PC-3 (cell line): Measurements from ENCODE around the gene KCNQ1. TPM values are rescaled to one million over a fixed set of nuclear protein-coding genes. Genes with fewer than 3 reads are reported as not detected.

Experiments
- ATAC-seq: fragments of 200-7000 bp; cut with Tn5 transposase; 2 replicates; pipeline ENCODE4 v1.9.1; 2020; ENCODE audit warnings: mild to moderate bottlenecking, moderate library complexity
- BruUV-seq: library from RNA; stranded (reverse); fragments of 400-500 nt; replicated peaks from 2 replicates; lab custom pipeline; 2021; lab: Mats Ljungman, UMichigan
- CTCF ChIA-PET: fragments of 300-600 bp; sonication (Branson Sonifier 250); formaldehyde crosslinking; loops from one replicate; lab custom pipeline; 2022; ENCODE audit warnings: antibody characterized with exemption; lab: Charles Lee
- POLR2A ChIA-PET: fragments of 300-600 bp; sonication (Branson Sonifier 250); formaldehyde crosslinking; loops from one replicate; lab custom pipeline; 2022; ENCODE audit warnings: antibody characterized with exemption; ENCODE audit not compliant: unreplicated experiment; lab: Charles Lee
- DNase-seq: peaks from one replicate; pipeline ENCODE4 v3.0.0-alpha.2; 2015
- H2AFZ ChIP-seq: fragments of 300-600 bp; sonication (generic); 2 replicates; pipeline ENCODE4 v1.6.0; 2016; ENCODE audit warnings: antibody characterized with exemption, low read length
- H3F3A ChIP-seq: fragments of 300-600 bp; sonication (generic); one replicate; pipeline ENCODE4 v1.6.0; 2017; ENCODE audit warnings: antibody characterized with exemption, low read length, control low read depth, mild to moderate bottlenecking; ENCODE audit not compliant: unreplicated experiment
- H3K27ac ChIP-seq: fragments of 300-600 bp; sonication (generic); 2 replicates; pipeline ENCODE4 v1.5.1; 2016; ENCODE audit warnings: mild to moderate bottlenecking, low read length
- H3K27me3 ChIP-seq: fragments of 300-600 bp; sonication (generic); 2 replicates; pipeline ENCODE4 v1.6.1; 2016; ENCODE audit warnings: low read length, mixed read lengths
- H3K36me3 ChIP-seq: fragments of 300-600 bp; sonication (generic); 2 replicates; pipeline ENCODE4 v1.6.1; 2016; ENCODE audit warnings: low read depth, mixed run types, low read length, mixed read lengths
- H3K4me1 ChIP-seq: fragments of 300-600 bp; sonication (generic); 2 replicates; pipeline ENCODE4 v1.5.1; 2016; ENCODE audit warnings: low read length; ENCODE audit not compliant: insufficient read depth
- H3K4me2 ChIP-seq: fragments of 300-600 bp; sonication (generic); 2 replicates; pipeline ENCODE4 v1.6.0; 2016; ENCODE audit warnings: low read length
- H3K4me3 ChIP-seq: fragments of 300-600 bp; sonication (generic); 2 replicates; pipeline ENCODE4 v1.5.1; 2016; ENCODE audit warnings: mild to moderate bottlenecking, low read length, mixed read lengths
- H3K79me2 ChIP-seq: fragments of 300-600 bp; sonication (generic); 2 replicates; pipeline ENCODE4 v1.6.1; 2017; ENCODE audit warnings: low read length, mixed read lengths
- H3K9ac ChIP-seq: fragments of 300-600 bp; sonication (generic); 2 replicates; pipeline ENCODE4 v1.6.0; 2016; ENCODE audit warnings: mild to moderate bottlenecking, low read length
- H3K9me2 ChIP-seq: fragments of 300-600 bp; sonication (generic); replicated peaks from 2 replicates; pipeline ENCODE4 v1.6.1; 2016; ENCODE audit warnings: mixed run types, low read length, mixed read lengths
- H3K9me3 ChIP-seq: fragments of 300-600 bp; sonication (generic); 2 replicates; pipeline ENCODE4 v1.6.1; 2016; ENCODE audit warnings: low read length, mixed read lengths
- H4K20me1 ChIP-seq: fragments of 300-600 bp; sonication (generic); 2 replicates; pipeline ENCODE4 v1.6.1; 2016; ENCODE audit warnings: low read length, mixed read lengths
- CTCF ChIP-seq: fragments of 300-600 bp; sonication (generic); conservative IDR thresholded peaks from 2 replicates; pipeline ENCODE4 v1.5.1; 2017; ENCODE audit warnings: antibody characterized with exemption, low read depth, mild to moderate bottlenecking, low read length
- EZH2 ChIP-seq: fragments of 300-600 bp; sonication (generic); IDR thresholded peaks from one replicate; pipeline ENCODE4 v1.6.1; 2017; ENCODE audit warnings: antibody characterized with exemption, mild to moderate bottlenecking, low read length; ENCODE audit not compliant: unreplicated experiment
- EZH2phosphoT487 ChIP-seq: fragments of 300-600 bp; sonication (generic); IDR thresholded peaks from 2 replicates; pipeline ENCODE4 v1.6.1; 2018; ENCODE audit warnings: mild to moderate bottlenecking, antibody characterized with exemption, low read length, borderline replicate concordance
- intact Hi-C: fragments of 100-400 bp; cut with micrococcal nuclease; formaldehyde crosslinking; loops from 2 replicates; pipeline ENCODE4 v1.9.0; 2023
- total RNA-seq: library from RNA; depleted of rRNA; stranded (reverse); fragments of >200 nt; gene quantifications from 2 replicates; pipeline ENCODE4 v1.2.3, GENCODE V29; 2014

Gene KCNQ1
- total RNA-seq, 1 experiment from 2014 or later: 0.40 TPM

- no peaks in the 10 kb centered on the region for H3F3A ChIP-seq
- no peaks in the 10 kb centered on the region for H3K36me3 ChIP-seq
- ChIA-PET CTCF (no interaction called here), POLR2A (no interaction called here)
- H3K4me1 ChIP-seq: no peaks in the 10 kb centered on the region
- BruUV-seq: no TSS peak
- intact Hi-C loops: no loop called here
- H3K9me2 ChIP-seq: no peaks in the 10 kb centered on the region
- H2AFZ ChIP-seq: no peak overlapping the region
- no peak overlapping the region for H3K9ac ChIP-seq
- no peak overlapping the region for H3K27ac ChIP-seq
- DNase-seq (no peak), ATAC-seq (no peak)
- no peaks in the 10 kb centered on the region for H3K79me2 ChIP-seq
- no peak overlapping the region for H3K4me3 ChIP-seq
- no peak for TF ChIP-seq EZH2
- no peak for TF ChIP-seq EZH2phosphoT487
- no peak for TF ChIP-seq CTCF
- no peaks in the 10 kb centered on the region for H4K20me1 ChIP-seq
- no peaks in the 10 kb centered on the region for H3K27me3 ChIP-seq
- no peak overlapping the region for H3K4me2 ChIP-seq
- H3K9me3 ChIP-seq: no peaks in the 10 kb centered on the region
Observed at GRCh38 chr11:2796091-2796490, 351.3 kb downstream of the KCNQ1 start.

GRCh38 chr11:2796508-2797113 is 351.8 kb downstream of the KCNQ1 start:
- H3K36me3 ChIP-seq: no peaks in the 10 kb centered on the region
- no peak overlapping the region for H3K9ac ChIP-seq
- TF ChIP-seq EZH2phosphoT487: no peak
- TF ChIP-seq CTCF: no peak
- TF ChIP-seq EZH2: no peak
- ChIA-PET CTCF (no interaction called here), POLR2A (no interaction called here)
- no peaks in the 10 kb centered on the region for H3K79me2 ChIP-seq
- DNase-seq (no peak), ATAC-seq (no peak)
- H3K9me2 ChIP-seq: no peaks in the 10 kb centered on the region
- H3F3A ChIP-seq: no peaks in the 10 kb centered on the region
- H4K20me1 ChIP-seq: no peaks in the 10 kb centered on the region
- no peak overlapping the region for H3K4me3 ChIP-seq
- H2AFZ ChIP-seq: no peak overlapping the region
- no peaks in the 10 kb centered on the region for H3K27me3 ChIP-seq
- H3K9me3 ChIP-seq: no peaks in the 10 kb centered on the region
- H3K27ac ChIP-seq: no peak overlapping the region
- no peak overlapping the region for H3K4me2 ChIP-seq
- intact Hi-C loops: no loop called here
- no TSS peak for BruUV-seq
- no peaks in the 10 kb centered on the region for H3K4me1 ChIP-seq

GRCh38 chr11:2797121-2797711 is 352.4 kb downstream of the KCNQ1 start:
- Histone ChIP-seq H3F3A (no peaks in the 10 kb centered on the region), H2AFZ (no peak overlapping the region), H3K9me3 (no peaks in the 10 kb centered on the region), H3K9me2 (no peaks in the 10 kb centered on the region), H3K4me1 (no peaks in the 10 kb centered on the region), H3K27ac (no peak overlapping the region), H3K9ac (no peak overlapping the region), H3K4me3 (no peak overlapping the region), H3K27me3 (no peaks in the 10 kb centered on the region), H4K20me1 (no peaks in the 10 kb centered on the region), H3K79me2 (no peaks in the 10 kb centered on the region), H3K4me2 (no peak overlapping the region), H3K36me3 (no peaks in the 10 kb centered on the region)
- ChIA-PET CTCF (no interaction called here), POLR2A (no interaction called here)
- intact Hi-C loops: no loop called here
- BruUV-seq: no TSS peak
- ATAC-seq: no peak
- TF ChIP-seq EZH2phosphoT487 (no peak), CTCF (no peak), EZH2 (no peak)
- DNase-seq: no peak
